ENCODE results near the gene FTO.

The FTO gene

GRCh38 chr16:54009464-54010176 lies 305.7 kb downstream of the FTO start:
- no peak for DNase-seq (ENCODE audit: low spot score)

GRCh38 chr16:54015147-54015546 lies 311.2 kb downstream of the FTO start:
- no peak for DNase-seq (ENCODE audit: low spot score)

GRCh38 chr16:54022362-54022761 lies 318.4 kb downstream of the FTO start:
- DNase-seq (ENCODE audit: low spot score): no peak

- no peak for DNase-seq (ENCODE audit: low spot score)
Observed at GRCh38 chr16:54026456-54026855, 322.5 kb downstream of the FTO start.

GRCh38 chr16:54027062-54027461 lies 323.1 kb downstream of the FTO start:
- DNase-seq (ENCODE audit: low spot score): peak; percentile 61

- no peak for DNase-seq (ENCODE audit: low spot score)
Observed at GRCh38 chr16:54027558-54027957, 323.6 kb downstream of the FTO start.

GRCh38 chr16:54027995-54028394 lies 324.0 kb downstream of the FTO start:
- no peak for DNase-seq (ENCODE audit: low spot score)

- no peak for DNase-seq (ENCODE audit: low spot score)
Observed at GRCh38 chr16:54030451-54030850, 326.5 kb downstream of the FTO start.

- DNase-seq (ENCODE audit: low spot score): no peak
Observed at GRCh38 chr16:54031107-54031760, 327.3 kb downstream of the FTO start.

- no peak for DNase-seq (ENCODE audit: low spot score)
Observed at GRCh38 chr16:54033747-54034146, 329.8 kb downstream of the FTO start.

- DNase-seq (ENCODE audit: low spot score): no peak
Observed at GRCh38 chr16:54034684-54035083, 330.7 kb downstream of the FTO start.

- DNase-seq (ENCODE audit: low spot score): no peak
Observed at GRCh38 chr16:54040480-54040879, 336.5 kb downstream of the FTO start.

GRCh38 chr16:54040975-54041374 lies 337.0 kb downstream of the FTO start:
- DNase-seq (ENCODE audit: low spot score): no peak

GRCh38 chr16:54048586-54049495 lies 344.9 kb downstream of the FTO start:
- no peak for DNase-seq (ENCODE audit: low spot score)

GRCh38 chr16:54049591-54050458 lies 345.9 kb downstream of the FTO start:
- no peak for DNase-seq (ENCODE audit: low spot score)

- no peak for DNase-seq (ENCODE audit: low spot score)
Observed at GRCh38 chr16:54050459-54051210, 346.7 kb downstream of the FTO start.

- no peak for DNase-seq (ENCODE audit: low spot score)
Observed at GRCh38 chr16:54051821-54052220, 347.9 kb downstream of the FTO start.

- DNase-seq (ENCODE audit: low spot score): no peak
Observed at GRCh38 chr16:54052271-54052670, 348.3 kb downstream of the FTO start.

- DNase-seq (ENCODE audit: low spot score): no peak
Observed at GRCh38 chr16:54053891-54054820, 350.2 kb downstream of the FTO start.

- no peak for DNase-seq (ENCODE audit: low spot score)
Observed at GRCh38 chr16:54055191-54055590, 351.2 kb downstream of the FTO start.

Data from AG08395 (cell line).